ENCODE measurements around the gene PLOD3.
"Not testable (repeated sequence)": the region's sequence is repeated elsewhere in the genome, so short reads cannot be mapped to it uniquely, and the experiment has no call there.

Gene PLOD3

GRCh38 chr7:101205901-101206664, 11.3 kb downstream of the PLOD3 start:
- no peak overlapping the region for H3K4ac ChIP-seq (ENCODE audit: low read depth in 1 of 2, low read length in 2 of 2)
- H2AK5ac ChIP-seq (ENCODE audit: low read length, severe bottlenecking): no peak overlapping the region
- H3K14ac ChIP-seq (ENCODE audit: low read length in 2 of 2): no peak overlapping the region
- H3K4me1 ChIP-seq (ENCODE audit: control insufficient read depth, insufficient read depth, low read depth, low read length): peaks cover 21% of the 10 kb centered on the region
- peaks cover 28% of the 10 kb centered on the region in 2 experiments for H3K27me3 ChIP-seq (ENCODE audit: control insufficient read depth in 1 of 2, insufficient read depth in 1 of 2, low read length in 2 of 2)
- H3K27ac ChIP-seq (ENCODE audit: low read length, poor library complexity, severe bottlenecking): no peak overlapping the region
- no peaks in the 10 kb centered on the region for H3K79me1 ChIP-seq (replicated peaks; ENCODE audit: low read length, poor library complexity, severe bottlenecking)
- H3K4me3 ChIP-seq (ENCODE audit: insufficient read depth in 1 of 2, low read depth in 1 of 2, low read length in 2 of 2): no peak overlapping the region
- no peak overlapping the region for H2BK12ac ChIP-seq (ENCODE audit: low read length in 2 of 2)
- no peak overlapping the region for H2AFZ ChIP-seq (ENCODE audit: low read depth, low read length)
- H2BK5ac ChIP-seq (ENCODE audit: low read depth, low read length, poor library complexity, severe bottlenecking): no peak overlapping the region
- H3K18ac ChIP-seq (ENCODE audit: low read depth in 1 of 2, low read length in 2 of 2): no peak overlapping the region
- H2BK120ac ChIP-seq (ENCODE audit: low read depth, low read length): no peak overlapping the region
- DNase-seq: no peak
- H3K36me3 ChIP-seq (ENCODE audit: control insufficient read depth in 1 of 2, insufficient read depth in 2 of 2, low read depth in 1 of 2, low read length in 2 of 2): peaks cover 47 to 48% of the 10 kb centered on the region in 2 experiments
- H4K91ac ChIP-seq (ENCODE audit: low read length): no peak overlapping the region
- H3K9me3 ChIP-seq (ENCODE audit: control insufficient read depth, low read length): no peaks in the 10 kb centered on the region
- WGBS: 96% methylated on average over 32 of the region's 32 CpGs
- H3K9ac ChIP-seq (ENCODE audit: low read length): no peak overlapping the region
- H4K8ac ChIP-seq (ENCODE audit: low read length): no peak overlapping the region
- H2BK15ac ChIP-seq (ENCODE audit: low read depth, poor library complexity, severe bottlenecking): no peak overlapping the region
- H3K23ac ChIP-seq (ENCODE audit: low read length in 2 of 2): no peak overlapping the region
- H3K4me2 ChIP-seq (ENCODE audit: low read length, poor library complexity, severe bottlenecking): no peak overlapping the region

- not testable (repeated sequence) for H3K4me2 ChIP-seq (ENCODE audit: low read length, poor library complexity, severe bottlenecking); H4K8ac ChIP-seq (ENCODE audit: low read length); H3K18ac ChIP-seq (ENCODE audit: low read depth in 1 of 2, low read length in 2 of 2); DNase-seq; H3K9me3 ChIP-seq (ENCODE audit: control insufficient read depth, low read length); H2AFZ ChIP-seq (ENCODE audit: low read depth, low read length); H3K14ac ChIP-seq (ENCODE audit: low read length in 2 of 2); H3K27ac ChIP-seq (ENCODE audit: low read length, poor library complexity, severe bottlenecking); H3K79me1 ChIP-seq (replicated peaks; ENCODE audit: low read length, poor library complexity, severe bottlenecking); H2BK120ac ChIP-seq (ENCODE audit: low read depth, low read length); H3K9ac ChIP-seq (ENCODE audit: low read length); H2BK5ac ChIP-seq (ENCODE audit: low read depth, low read length, poor library complexity, severe bottlenecking); H3K23ac ChIP-seq (ENCODE audit: low read length in 2 of 2); H2AK5ac ChIP-seq (ENCODE audit: low read length, severe bottlenecking); H3K4ac ChIP-seq (ENCODE audit: low read depth in 1 of 2, low read length in 2 of 2); H2BK15ac ChIP-seq (ENCODE audit: low read depth, poor library complexity, severe bottlenecking); H3K4me3 ChIP-seq (ENCODE audit: insufficient read depth in 1 of 2, low read depth in 1 of 2, low read length in 2 of 2); H2BK12ac ChIP-seq (ENCODE audit: low read length in 2 of 2); H4K91ac ChIP-seq (ENCODE audit: low read length)
- Histone ChIP-seq H3K27me3 (ENCODE audit: control insufficient read depth in 1 of 2, insufficient read depth in 1 of 2, low read length in 2 of 2) (peaks cover 41 to 43% of the 10 kb centered on the region in 2 experiments), H3K36me3 (ENCODE audit: control insufficient read depth in 1 of 2, insufficient read depth in 2 of 2, low read depth in 1 of 2, low read length in 2 of 2) (peaks cover 29 to 30% of the 10 kb centered on the region in 2 experiments), H3K4me1 (ENCODE audit: control insufficient read depth, insufficient read depth, low read depth, low read length) (peaks cover 26% of the 10 kb centered on the region)
- WGBS: 84% methylated on average over 22 of the region's 22 CpGs
Measured at GRCh38 chr7:101203740-101204738, 13.3 kb downstream of the PLOD3 start.

GRCh38 chr7:101202603-101202918, 14.8 kb downstream of the PLOD3 start:
- no peak overlapping the region for H3K4ac ChIP-seq (ENCODE audit: low read depth in 1 of 2, low read length in 2 of 2)
- 84% methylated on average over 5 of the region's 5 CpGs for WGBS
- no peak overlapping the region for H2AFZ ChIP-seq (ENCODE audit: low read depth, low read length)
- H3K27me3 ChIP-seq (ENCODE audit: control insufficient read depth in 1 of 2, insufficient read depth in 1 of 2, low read length in 2 of 2): peaks cover 41 to 52% of the 10 kb centered on the region in 2 experiments
- no peak overlapping the region for H2BK15ac ChIP-seq (ENCODE audit: low read depth, poor library complexity, severe bottlenecking)
- H3K9me3 ChIP-seq (ENCODE audit: control insufficient read depth, low read length): no peaks in the 10 kb centered on the region
- H3K9ac ChIP-seq (ENCODE audit: low read length): no peak overlapping the region
- DNase-seq: no peak
- no peak overlapping the region for H3K14ac ChIP-seq (ENCODE audit: low read length in 2 of 2)
- no peak overlapping the region for H2BK12ac ChIP-seq (ENCODE audit: low read length in 2 of 2)
- H4K8ac ChIP-seq (ENCODE audit: low read length): no peak overlapping the region
- no peak overlapping the region for H3K18ac ChIP-seq (ENCODE audit: low read depth in 1 of 2, low read length in 2 of 2)
- H3K36me3 ChIP-seq (ENCODE audit: control insufficient read depth in 1 of 2, insufficient read depth in 2 of 2, low read depth in 1 of 2, low read length in 2 of 2): peaks cover 17 to 18% of the 10 kb centered on the region in 2 experiments
- H3K27ac ChIP-seq (ENCODE audit: low read length, poor library complexity, severe bottlenecking): no peak overlapping the region
- peaks cover 22% of the 10 kb centered on the region for H3K4me1 ChIP-seq (ENCODE audit: control insufficient read depth, insufficient read depth, low read depth, low read length)
- no peak overlapping the region for H2BK5ac ChIP-seq (ENCODE audit: low read depth, low read length, poor library complexity, severe bottlenecking)
- no peak overlapping the region for H2AK5ac ChIP-seq (ENCODE audit: low read length, severe bottlenecking)
- no peak overlapping the region for H4K91ac ChIP-seq (ENCODE audit: low read length)
- no peak overlapping the region for H2BK120ac ChIP-seq (ENCODE audit: low read depth, low read length)
- H3K4me3 ChIP-seq (ENCODE audit: insufficient read depth in 1 of 2, low read depth in 1 of 2, low read length in 2 of 2): no peak overlapping the region
- H3K4me2 ChIP-seq (ENCODE audit: low read length, poor library complexity, severe bottlenecking): no peak overlapping the region
- H3K79me1 ChIP-seq (replicated peaks; ENCODE audit: low read length, poor library complexity, severe bottlenecking): no peaks in the 10 kb centered on the region
- H3K23ac ChIP-seq (ENCODE audit: low read length in 2 of 2): no peak overlapping the region

All from mesenchymal stem cell (in vitro differentiated cells and primary cell).